H1 (cell line): Measurements from ENCODE around the gene HOXB8. TPM values are rescaled to one million over a fixed set of nuclear protein-coding genes. Genes with fewer than 3 reads are reported as not detected.

ENCODE experiments used
- CTCF ChIA-PET: fragments of 300-600 bp; sonication (Branson Sonifier 250); formaldehyde crosslinking; loops from one replicate; lab custom pipeline; 2021; ENCODE audit not compliant: partially characterized antibody; lab: Charles Lee
- POLR2A ChIA-PET: fragments of 300-600 bp; sonication (Branson Sonifier 250); formaldehyde crosslinking; loops from one replicate; lab custom pipeline; 2021; ENCODE audit warnings: inconsistent platforms; ENCODE audit not compliant: partially characterized antibody; lab: Charles Lee
- DNase-seq, 2 experiments: peaks; one replicate each; pipeline versions ENCODE4 v3.0.0 to v3.0.0-alpha.2; 2010 to 2022; ENCODE audit warnings: low spot score in 2 of 2, low read depth in 1 of 2, mixed read lengths in 1 of 2
- FAIRE-seq: peaks from 2 replicates; lab custom pipeline; 2011; peaks lifted over from hg19 to GRCh38; lab: Jason Lieb, UNC
- H2AFZ ChIP-seq: 2 replicates; pipeline ENCODE4 v1.8.1; 2012; ENCODE audit warnings: low read length, inconsistent platforms
- H2AK5ac ChIP-seq: 2 replicates; pipeline ENCODE4 v1.6.1; 2013; ENCODE audit warnings: low read depth, low read length
- H2BK120ac ChIP-seq: replicated peaks from 2 replicates; pipeline ENCODE3; 2013; ENCODE audit warnings: low read depth, low read length, inconsistent platforms
- H2BK12ac ChIP-seq: 2 replicates; pipeline ENCODE4 v1.6.1; 2013; ENCODE audit warnings: low read depth, low read length
- H2BK15ac ChIP-seq: 2 replicates; pipeline ENCODE4 v1.6.1; 2013; ENCODE audit warnings: low read length
- H2BK20ac ChIP-seq: 2 replicates; pipeline ENCODE4 v1.6.1; 2013; ENCODE audit warnings: low read length
- H2BK5ac ChIP-seq: 2 replicates; pipeline ENCODE4 v1.6.1; 2013; ENCODE audit warnings: low read depth, low read length
- H3K14ac ChIP-seq: 2 replicates; pipeline ENCODE4 v1.6.1; 2013; ENCODE audit warnings: inconsistent platforms; ENCODE audit not compliant: insufficient read length
- H3K18ac ChIP-seq: 2 replicates; pipeline ENCODE4 v1.6.1; 2013; ENCODE audit warnings: low read length; ENCODE audit errors: extremely low read depth
- H3K23ac ChIP-seq: 2 replicates; pipeline ENCODE4 v1.6.1; 2013; ENCODE audit warnings: inconsistent platforms; ENCODE audit not compliant: insufficient read length
- H3K23me2 ChIP-seq: 2 replicates; pipeline ENCODE4 v1.6.1; 2013; ENCODE audit warnings: low read depth, low read length
- H3K27ac ChIP-seq: 2 replicates; pipeline ENCODE4 v1.6.1; 2011; ENCODE audit warnings: low read depth, low read length, inconsistent platforms
- H3K27me3 ChIP-seq, 4 experiments: replicated peaks in 1 of 4; 1 replicate in 1 of 4; 2 replicates in 3 of 4; pipeline versions ENCODE4 v1.6.1 to v1.8.1; 2011 to 2013; ENCODE audit warnings: low read length in 3 of 4, mild to moderate bottlenecking in 3 of 4, inconsistent platforms in 2 of 4, mixed read lengths in 2 of 4, moderate library complexity in 1 of 4; ENCODE audit not compliant: control insufficient read depth in 3 of 4, insufficient read depth in 3 of 4; ENCODE audit errors: extremely low read depth in 1 of 4
- H3K36me3 ChIP-seq, 4 experiments: 2 replicates each; pipeline versions ENCODE4 v1.6.1 to v1.8.1; 2011 to 2013; ENCODE audit warnings: mild to moderate bottlenecking in 4 of 4, low read length in 3 of 4, moderate library complexity in 2 of 4, control low read depth in 1 of 4, inconsistent platforms in 1 of 4; ENCODE audit not compliant: insufficient read depth in 4 of 4, control insufficient read depth in 2 of 4
- H3K4ac ChIP-seq: replicated peaks from 2 replicates; pipeline ENCODE3; 2013; ENCODE audit warnings: low read length, low read depth, mixed read lengths, inconsistent platforms; ENCODE audit not compliant: insufficient read length
- H3K4me1 ChIP-seq, 4 experiments: replicated peaks in 1 of 4; 1 replicate in 1 of 4; 2 replicates in 3 of 4; pipeline versions ENCODE4 v1.6.1 to v1.8.1; 2011 to 2013; ENCODE audit warnings: low read length in 3 of 4, inconsistent platforms in 2 of 4, mixed read lengths in 1 of 4; ENCODE audit not compliant: insufficient read depth in 4 of 4, control insufficient read depth in 3 of 4
- H3K4me2 ChIP-seq, 2 experiments: 2 replicates each; pipeline versions ENCODE4 v1.6.1 to v1.8.1; 2011 to 2013; ENCODE audit warnings: low read depth in 2 of 2, low read length in 2 of 2, control low read depth in 1 of 2, inconsistent platforms in 1 of 2, mild to moderate bottlenecking in 1 of 2; ENCODE audit not compliant: insufficient read depth in 1 of 2
- H3K4me3 ChIP-seq, 4 experiments: fragments of 200-600, 300-600 bp in 1 of 4; sonication (generic), shearing (Covaris generic), sonication (Bioruptor Twin) in 1 of 4; 2 replicates each; pipeline versions ENCODE4 v1.5.1 to v1.8.1; 2011 to 2016; ENCODE audit warnings: low read length in 4 of 4, low read depth in 3 of 4, control low read depth in 2 of 4, inconsistent platforms in 2 of 4, mild to moderate bottlenecking in 2 of 4, mixed read lengths in 1 of 4, moderate library complexity in 1 of 4; ENCODE audit not compliant: insufficient read depth in 2 of 4; ENCODE audit errors: extremely low read depth in 1 of 4
- H3K56ac ChIP-seq: replicated peaks from 2 replicates; pipeline ENCODE3; 2013; ENCODE audit warnings: low read depth, mild to moderate bottlenecking, mixed read lengths, low read length, inconsistent platforms; ENCODE audit not compliant: insufficient read length
- H3K79me1 ChIP-seq: 2 replicates; pipeline ENCODE4 v1.6.1; 2013; ENCODE audit warnings: low read depth, low read length, control low read depth
- H3K79me2 ChIP-seq, 2 experiments: 2 replicates each; pipeline versions ENCODE4 v1.6.1 to v1.8.1; 2012 to 2013; ENCODE audit warnings: low read length in 2 of 2, mild to moderate bottlenecking in 2 of 2, inconsistent platforms in 1 of 2; ENCODE audit not compliant: insufficient read depth in 2 of 2, control insufficient read depth in 1 of 2
- H3K9ac ChIP-seq, 4 experiments: replicated peaks in 1 of 4; 1 replicate in 1 of 4; 2 replicates in 3 of 4; pipeline versions ENCODE4 v1.6.1 to v1.8.1; 2011 to 2013; ENCODE audit warnings: low read depth in 3 of 4, low read length in 3 of 4, control low read depth in 2 of 4, mild to moderate bottlenecking in 2 of 4, moderate library complexity in 2 of 4, inconsistent platforms in 1 of 4; ENCODE audit errors: extremely low read depth in 1 of 4
- H3K9me3 ChIP-seq, 2 experiments: 2 replicates each; pipeline versions ENCODE4 v1.6.1 to v1.8.1; 2012 to 2013; ENCODE audit warnings: mild to moderate bottlenecking in 2 of 2, moderate library complexity in 2 of 2, control low read depth in 1 of 2, inconsistent platforms in 1 of 2, low read depth in 1 of 2, low read length in 1 of 2, mixed read lengths in 1 of 2; ENCODE audit not compliant: insufficient read depth in 2 of 2
- H4K20me1 ChIP-seq, 2 experiments: replicated peaks in 1 of 2; 2 replicates each; pipeline versions ENCODE3 to v1.8.1; 2011 to 2013; ENCODE audit warnings: inconsistent platforms in 2 of 2, low read length in 2 of 2, mild to moderate bottlenecking in 1 of 2; ENCODE audit not compliant: insufficient read depth in 2 of 2, control insufficient read depth in 1 of 2
- H4K5ac ChIP-seq: 2 replicates; pipeline ENCODE4 v1.6.1; 2013; ENCODE audit warnings: low read length, low read depth, mixed read lengths, inconsistent platforms; ENCODE audit not compliant: insufficient read length
- H4K8ac ChIP-seq: 2 replicates; pipeline ENCODE4 v1.8.0; 2013; ENCODE audit warnings: mild to moderate bottlenecking, moderate library complexity, low read length, inconsistent platforms; ENCODE audit not compliant: insufficient read depth; ENCODE audit errors: extremely low read depth
- H4K91ac ChIP-seq: replicated peaks from 2 replicates; pipeline ENCODE3; 2013; ENCODE audit warnings: low read length, mixed read lengths, inconsistent platforms; ENCODE audit not compliant: insufficient read length
- BRCA1 ChIP-seq: IDR thresholded peaks from 2 replicates; pipeline ENCODE4 v1.6.1; 2012; ENCODE audit warnings: low read depth, low read length, improper control_type of control experiment
- EZH2 ChIP-seq: fragments of 200-600 bp; sonication (generic); IDR thresholded peaks from 2 replicates; pipeline ENCODE4 v1.7.1; 2012; ENCODE audit warnings: low read depth, mild to moderate bottlenecking, moderate library complexity, low read length, inconsistent platforms; ENCODE audit not compliant: severe bottlenecking
- MAFK ChIP-seq: IDR thresholded peaks from 2 replicates; pipeline ENCODE4 v1.6.1; 2012; ENCODE audit warnings: low read depth, mild to moderate bottlenecking, improper control_type of control experiment, low read length
- NRF1 ChIP-seq: IDR thresholded peaks from 2 replicates; pipeline ENCODE4 v1.6.1; 2011; ENCODE audit warnings: mild to moderate bottlenecking, low read depth, low read length, improper control_type of control experiment
- SAP30 ChIP-seq: fragments of 300-600 bp; sonication (generic); IDR thresholded peaks from 2 replicates; pipeline ENCODE4 v1.7.1; 2012; ENCODE audit warnings: low read length, moderate library complexity, mild to moderate bottlenecking, inconsistent platforms; ENCODE audit not compliant: insufficient read depth, insufficient replicate concordance
- SRF ChIP-seq: IDR thresholded peaks from 2 replicates; pipeline ENCODE4 v1.6.1; 2011; ENCODE audit warnings: mild to moderate bottlenecking, low read depth, low read length, moderate library complexity
- SUZ12 ChIP-seq: fragments of 200-600 bp; sonication (generic); IDR thresholded peaks from 2 replicates; pipeline ENCODE4 v1.6.1; 2012; ENCODE audit warnings: mild to moderate bottlenecking, inconsistent platforms, low read length, moderate library complexity, mixed read lengths
- TAF7 ChIP-seq: optimal IDR thresholded peaks from 2 replicates; pipeline ENCODE3; 2011; ENCODE audit warnings: low read depth, mild to moderate bottlenecking, inconsistent platforms, low read length, moderate library complexity, borderline replicate concordance
- TBP ChIP-seq: IDR thresholded peaks from 2 replicates; pipeline ENCODE4 v1.6.1; 2011; ENCODE audit warnings: low read depth, low read length, improper control_type of control experiment
- TCF12 ChIP-seq: IDR thresholded peaks from 2 replicates; pipeline ENCODE4 v1.6.1; 2011; ENCODE audit warnings: low read depth, mild to moderate bottlenecking, low read length
- USF2 ChIP-seq: IDR thresholded peaks from 2 replicates; pipeline ENCODE4 v1.6.1; 2011; ENCODE audit warnings: low read length, improper control_type of control experiment
- WGBS, 2 experiments: shearing (Covaris generic) in 1 of 2; methylation state at CpG; one replicate each; pipeline versions ENCODE4 v1.1.6 to v1.1.7; 2013 to 2015; ENCODE audit warnings: low lambda C conversion rate in 2 of 2, mixed read lengths in 2 of 2, inconsistent platforms in 1 of 2, low coverage in 1 of 2, missing lambda C conversion rate in 1 of 2; ENCODE audit not compliant: insufficient replicate concordance in 2 of 2, insufficient coverage in 1 of 2, insufficient read length in 1 of 2; ENCODE audit errors: extremely low coverage in 1 of 2, missing lambda C conversion rate in 1 of 2; 5-methylcytosine and 5-hydroxymethylcytosine counted together
- polyA plus RNA-seq, 7 experiments: library from polyadenylated mRNA; depleted of rRNA in 3 of 7; stranded (reverse) in 5 of 7; unstranded in 2 of 7; fragments of >200 nt in 5 of 7; fragments of 200-250 nt in 2 of 7; gene quantifications; 1 replicate in 5 of 7; 2 replicates in 1 of 7; 4 replicates in 1 of 7; pipeline versions ENCODE4 v1.2.1 to v1.2.3, GENCODE V29; 2011 to 2013; ENCODE audit warnings: missing spikeins in 2 of 7, mixed read lengths in 2 of 7
- total RNA-seq: library from RNA; stranded (reverse); fragmentation: NEBNext Ultra II Directional; extraction: Animal tissue kit (Norgen Biotek cat#: 25700); gene quantifications from 2 replicates; pipeline ENCODE4 v1.2.1, GENCODE V29; 2021

HOXB8 gene
- total and polyA plus RNA-seq, 2 of the 8 experiments (the other 6 are each of a cell fraction or from before 2014, with no cell fraction given): not detected

- no peaks in the 10 kb centered on the region for H3K9me3 ChIP-seq
- H3K56ac ChIP-seq: no peak overlapping the region
- 32% methylated on average over 7 of the region's 9 CpGs; no CpG with 5 or more reads in 1 of the 2 experiments for WGBS, 2 experiments
- H3K4ac ChIP-seq: peak overlapping the region; percentile 39
- H3K4me3 ChIP-seq: no peak overlapping the region
- H2AK5ac ChIP-seq: peak overlapping the region; percentile 100
- H4K8ac ChIP-seq: no peak overlapping the region
- no peak overlapping the region for H4K5ac ChIP-seq
- no peaks in the 10 kb centered on the region for H3K79me1 ChIP-seq
- peak overlapping the region; percentile 92 for H2BK15ac ChIP-seq
- peaks cover 2% of the 10 kb centered on the region; the same call in 1 of the 2 replicates for H3K23me2 ChIP-seq
- no peak overlapping the region for H2BK5ac ChIP-seq
- H3K27ac ChIP-seq: no peak overlapping the region
- H3K4me1 ChIP-seq: peaks cover 0 to 4% (median 2%) of the 10 kb centered on the region in 4 experiments; a peak in 4 of 7 replicates
- H2BK120ac ChIP-seq: no peak overlapping the region
- CTCF ChIA-PET: interaction anchor here (0.6 to 2.5 kb wide), 11 partner anchors 19 to 1427 kb away, joined by 3 to 8 read pairs (median 5); partner anchors contain the start of gene HOXB9
- H3K4me2 ChIP-seq: no peak overlapping the region
- peaks cover 97 to 100% (median 99%) of the 10 kb centered on the region in 4 experiments for H3K27me3 ChIP-seq
- H2BK12ac ChIP-seq: peak overlapping the region; percentile 99
- POLR2A ChIA-PET: interaction anchor here (1.1 kb wide), 1 partner anchor 19 kb away, joined by 4 read pairs; the partner anchor contains the start of gene HOXB9
- no peak overlapping the region for H2AFZ ChIP-seq
- no peaks in the 10 kb centered on the region for H3K79me2 ChIP-seq
- FAIRE-seq (no peak), DNase-seq (no peak)
- no peak overlapping the region; the same call in 1 of the 2 replicates for H2BK20ac ChIP-seq
- peaks cover 0 to 11% (median 0%) of the 10 kb centered on the region in 4 experiments; a peak in 1 of 8 replicates for H3K36me3 ChIP-seq
- H3K14ac ChIP-seq: no peak overlapping the region
- H4K91ac ChIP-seq: no peak overlapping the region
- no peak overlapping the region for H3K9ac ChIP-seq
- no peak overlapping the region for H3K18ac ChIP-seq
- H4K20me1 ChIP-seq: peaks cover 23 to 40% of the 10 kb centered on the region in 2 experiments
- H3K23ac ChIP-seq: no peak overlapping the region
- no peak for TF ChIP-seq NRF1
- no peak for TF ChIP-seq SAP30
- no peak for TF ChIP-seq SRF
- TF ChIP-seq BRCA1: no peak
- no peak for TF ChIP-seq TCF12
- TF ChIP-seq TBP: no peak
- no peak for TF ChIP-seq TAF7
- TF ChIP-seq SUZ12: peak; percentile 39; the same call in 1 of the 2 replicates
- no peak for TF ChIP-seq MAFK
- TF ChIP-seq USF2: no peak
- TF ChIP-seq EZH2: peak; percentile 9
Observed at GRCh38 chr17:48606892-48607614, 8.0 kb downstream of the HOXB8 start.
